HG02798 (cell line): ENCODE data around the gene AOPEP.

Experiments used
- ATAC-seq: cut with Tn5 transposase; IDR thresholded peaks from one replicate; pipeline ENCODE4 v1.9.1; 2021; ENCODE audit warnings: mild to moderate bottlenecking; ENCODE audit not compliant: unreplicated experiment, poor library complexity

The AOPEP gene

DNA sequence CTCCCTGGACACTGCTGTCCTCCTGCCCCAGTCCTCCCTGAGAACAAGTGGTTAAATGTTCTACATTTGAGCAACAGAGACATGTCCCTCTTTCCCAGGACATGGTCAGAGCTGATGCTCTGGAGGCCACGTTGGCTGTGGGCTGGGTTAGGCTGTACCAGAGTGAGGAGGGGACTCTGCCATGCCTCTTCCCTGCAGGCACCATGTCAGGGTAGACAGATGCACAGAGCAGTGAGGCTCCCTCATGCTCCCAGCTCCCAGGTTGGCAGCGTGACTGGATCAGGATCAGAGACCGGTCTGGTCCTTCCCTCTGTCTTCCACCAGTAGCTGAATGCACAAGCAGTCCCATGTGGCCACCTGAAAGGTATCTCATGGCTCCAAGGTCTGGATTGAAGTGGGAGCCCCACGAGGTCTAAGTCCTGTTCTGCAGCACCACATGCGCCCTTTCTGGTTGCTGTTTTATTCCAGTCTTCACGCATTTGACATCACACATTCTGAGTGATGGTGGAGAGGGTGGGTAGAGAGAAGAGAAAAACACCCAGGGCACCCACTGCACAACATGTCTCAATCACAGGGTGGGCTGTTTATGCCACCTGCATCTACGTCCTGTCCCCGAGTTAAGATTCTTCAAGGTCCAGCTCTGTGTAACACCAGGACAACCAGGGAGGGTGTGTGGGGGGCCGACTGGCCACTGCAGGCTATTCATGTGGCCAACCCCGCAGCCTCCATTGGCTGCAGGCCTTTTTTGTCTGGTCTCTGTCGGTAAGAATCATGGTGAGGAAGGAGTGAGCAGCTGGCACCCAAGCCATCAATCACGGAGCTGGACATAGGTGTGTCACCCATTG, 386.2 kb downstream of the AOPEP start:
- ATAC-seq = no peak

DNA sequence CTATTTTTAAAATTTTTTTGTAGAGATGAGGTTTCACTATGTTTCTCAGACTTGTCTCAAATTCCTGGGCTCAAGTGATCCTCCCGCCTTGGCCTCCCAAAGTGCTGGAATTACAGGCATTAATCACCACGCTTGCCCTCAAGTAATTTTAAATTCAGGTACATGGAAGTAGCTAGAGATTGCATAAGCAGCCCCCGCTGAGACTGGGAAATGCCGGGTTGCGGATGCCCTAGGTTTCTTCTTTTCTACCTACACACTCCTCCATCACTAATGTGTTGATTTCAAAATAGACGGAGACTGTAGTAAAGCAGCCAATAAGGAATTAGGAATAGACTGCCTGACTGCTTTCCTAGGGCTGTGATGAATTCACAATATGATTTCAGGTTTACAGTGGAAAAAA, 388.6 kb downstream of the AOPEP start:
- no peak for ATAC-seq

DNA sequence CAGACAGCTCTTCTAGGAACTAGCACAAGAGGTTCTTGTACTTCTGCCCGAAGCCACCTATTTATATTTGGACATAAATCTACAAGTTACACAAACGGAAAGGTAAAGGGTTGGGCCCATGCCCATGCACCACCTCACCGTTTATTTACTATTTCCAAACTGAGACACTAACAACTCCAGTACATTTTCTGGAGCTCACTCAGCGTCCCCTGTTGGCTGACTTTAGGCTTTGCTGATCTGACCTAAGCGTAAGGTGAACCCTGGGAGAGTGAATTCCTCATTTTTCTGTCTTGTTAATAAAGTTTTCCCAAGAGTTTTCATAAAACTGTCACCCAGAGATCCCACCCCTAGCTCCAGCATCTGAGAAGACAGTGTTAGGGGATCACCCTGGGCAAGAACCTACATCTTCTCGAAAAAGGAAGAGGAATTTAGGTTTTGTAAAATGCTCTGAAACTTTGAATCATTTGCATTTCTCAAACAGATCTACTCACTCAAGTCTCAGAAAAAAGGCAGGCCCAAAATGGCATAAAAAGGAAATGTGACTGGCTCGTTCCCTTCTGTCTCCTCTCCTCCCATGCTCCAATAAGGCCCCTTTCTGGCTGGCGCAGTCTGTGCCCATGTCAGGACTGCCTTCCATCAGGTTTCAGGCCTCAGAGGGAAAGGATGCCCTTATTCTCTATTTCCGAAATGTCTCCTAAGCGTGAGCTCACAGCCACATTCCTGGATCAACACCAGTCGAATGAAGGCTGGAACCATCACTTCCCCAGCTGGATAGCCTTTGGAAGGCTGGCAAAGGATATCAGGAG, 389.7 kb downstream of the AOPEP start:
- ATAC-seq = no peak

DNA sequence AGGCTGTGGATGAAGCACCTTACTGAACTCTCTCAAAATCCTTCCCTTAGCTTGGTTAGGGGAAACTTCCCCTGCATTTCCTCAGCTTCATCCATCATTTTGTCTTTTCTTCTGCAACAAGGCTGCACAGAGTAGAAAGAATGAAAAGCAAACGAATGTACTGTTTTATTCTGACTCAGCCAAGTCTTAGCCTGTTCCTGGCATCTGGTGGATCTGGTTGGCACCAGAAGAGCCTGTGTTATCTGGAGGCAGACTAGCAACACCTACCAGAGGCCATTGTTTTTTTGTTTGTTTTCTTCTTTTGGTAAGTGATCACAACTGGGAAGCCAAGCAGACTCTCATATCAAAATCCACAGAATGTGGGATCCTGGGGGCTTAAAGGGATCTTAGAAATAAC, 390.3 kb downstream of the AOPEP start:
- ATAC-seq = no peak

DNA sequence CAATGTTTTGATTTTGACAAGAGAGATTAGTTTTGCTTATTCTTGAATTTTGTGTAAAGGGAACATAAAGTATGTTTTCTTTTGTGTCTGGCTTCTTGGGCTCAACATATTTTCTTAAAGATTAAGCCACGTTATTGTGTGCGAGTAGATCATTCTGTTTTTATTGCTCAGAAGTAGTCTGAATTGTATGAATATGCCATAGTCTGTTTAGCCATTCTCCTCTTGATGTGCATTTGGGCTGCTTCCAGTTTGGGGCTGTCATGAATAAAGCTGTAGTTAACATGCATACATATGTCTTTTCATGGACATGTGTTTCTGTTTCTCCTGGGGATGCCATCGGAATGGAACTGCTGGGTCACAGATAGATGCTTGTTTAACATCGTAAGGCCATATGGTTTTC, 392.1 kb downstream of the AOPEP start:
- no peak for ATAC-seq

DNA sequence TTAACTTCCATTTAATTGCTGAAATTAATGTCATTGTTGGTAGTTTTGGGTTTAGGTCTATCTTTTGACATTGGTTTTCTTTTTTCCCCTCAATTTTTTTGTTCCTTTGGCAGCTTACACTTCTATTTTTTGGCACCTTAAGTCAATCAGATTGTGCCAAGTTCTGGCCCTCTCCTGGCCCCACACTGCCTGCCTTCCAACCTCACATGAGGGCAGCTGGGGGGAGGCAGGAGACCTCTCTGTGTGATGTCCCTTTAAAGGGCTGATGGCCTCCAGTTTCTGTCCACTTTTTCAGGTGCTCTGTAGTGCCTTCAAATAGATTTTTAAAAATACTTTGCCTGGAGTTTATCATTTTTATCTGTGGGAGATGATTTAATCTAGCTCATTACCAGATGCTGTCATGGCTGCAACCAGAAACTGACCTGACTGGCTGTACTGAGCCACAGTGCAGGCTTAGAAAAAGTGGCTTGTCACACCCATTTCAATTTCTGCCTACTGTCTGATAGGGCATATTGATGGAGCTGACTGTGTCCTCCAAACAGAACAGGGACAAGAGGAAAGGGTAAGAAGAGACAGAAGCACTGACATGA, 394.4 kb downstream of the AOPEP start:
- no peak for ATAC-seq

DNA sequence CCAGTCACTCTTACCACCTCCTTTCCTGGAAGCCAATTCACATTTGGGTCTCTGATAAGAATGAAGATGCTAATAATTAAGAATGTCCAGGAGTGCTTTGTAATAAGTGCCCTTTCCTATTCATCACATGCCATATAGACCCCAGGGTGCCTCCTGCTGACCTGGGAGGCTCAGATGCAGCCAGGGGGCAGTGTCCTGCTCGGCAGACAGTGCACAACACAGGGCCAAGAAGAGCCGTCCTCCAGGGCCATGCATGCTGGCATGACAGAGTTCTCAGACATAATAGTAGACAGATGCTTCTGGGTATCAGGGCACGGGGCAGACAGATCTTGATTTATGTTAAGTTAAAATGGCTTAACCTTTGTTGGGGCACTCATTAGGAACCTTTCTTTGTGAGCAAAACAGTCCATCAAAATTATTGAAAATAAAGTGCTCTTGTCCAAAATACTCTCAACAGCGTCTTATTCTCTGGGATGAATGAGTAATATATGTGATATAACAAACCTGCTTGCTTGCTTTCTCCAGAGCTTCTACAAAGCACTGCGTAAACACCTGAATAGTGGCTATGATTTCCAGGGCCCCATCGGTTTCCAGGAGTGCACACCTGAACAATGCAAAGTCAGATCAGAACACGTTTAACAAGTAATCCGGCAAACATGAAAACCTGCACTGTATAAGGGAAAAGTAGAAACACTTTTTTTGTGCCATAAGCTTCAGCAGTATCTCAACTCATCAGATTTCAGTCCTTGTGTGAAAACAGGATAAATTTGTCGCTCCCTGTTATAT, 398.3 kb downstream of the AOPEP start:
- ATAC-seq = no peak

DNA sequence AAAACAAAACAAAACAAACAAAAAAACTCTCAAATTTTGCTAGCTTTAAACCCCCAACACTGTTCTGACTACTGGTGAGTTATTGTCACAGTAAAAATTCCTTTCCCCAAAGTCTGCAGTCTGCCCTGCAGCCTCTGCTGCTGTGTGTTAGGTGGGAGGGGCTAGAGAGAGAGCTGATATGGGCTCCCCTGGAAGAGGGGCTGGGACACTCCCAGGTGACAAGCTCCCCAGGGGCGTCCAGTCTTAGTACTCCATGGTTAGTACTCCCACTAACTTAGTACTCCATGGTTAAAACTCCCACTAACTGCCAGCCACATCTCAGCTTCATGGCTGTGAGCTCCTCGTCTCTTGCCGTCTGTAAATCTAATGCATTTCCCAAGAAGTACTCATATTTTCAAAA, 399.2 kb downstream of the AOPEP start:
- no peak for ATAC-seq

DNA sequence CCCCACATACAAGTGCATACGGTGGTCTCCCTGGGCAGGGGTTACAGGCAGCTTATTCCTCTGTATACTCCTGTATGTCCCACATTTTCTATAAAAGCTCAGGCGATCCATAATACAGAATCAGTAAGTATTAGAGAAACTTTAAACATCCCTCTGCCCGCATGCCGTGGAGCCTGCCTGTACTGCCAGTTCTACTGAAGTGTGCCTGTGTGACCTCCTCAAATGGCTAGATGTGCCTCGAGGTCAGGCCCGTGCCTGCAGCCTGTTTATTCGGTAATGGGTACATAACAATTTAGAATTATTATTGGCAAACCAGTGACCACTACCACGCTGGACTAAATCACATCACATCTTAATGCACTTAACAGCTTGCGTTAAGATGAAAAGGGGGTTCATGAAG, 400.2 kb downstream of the AOPEP start:
- ATAC-seq = no peak

DNA sequence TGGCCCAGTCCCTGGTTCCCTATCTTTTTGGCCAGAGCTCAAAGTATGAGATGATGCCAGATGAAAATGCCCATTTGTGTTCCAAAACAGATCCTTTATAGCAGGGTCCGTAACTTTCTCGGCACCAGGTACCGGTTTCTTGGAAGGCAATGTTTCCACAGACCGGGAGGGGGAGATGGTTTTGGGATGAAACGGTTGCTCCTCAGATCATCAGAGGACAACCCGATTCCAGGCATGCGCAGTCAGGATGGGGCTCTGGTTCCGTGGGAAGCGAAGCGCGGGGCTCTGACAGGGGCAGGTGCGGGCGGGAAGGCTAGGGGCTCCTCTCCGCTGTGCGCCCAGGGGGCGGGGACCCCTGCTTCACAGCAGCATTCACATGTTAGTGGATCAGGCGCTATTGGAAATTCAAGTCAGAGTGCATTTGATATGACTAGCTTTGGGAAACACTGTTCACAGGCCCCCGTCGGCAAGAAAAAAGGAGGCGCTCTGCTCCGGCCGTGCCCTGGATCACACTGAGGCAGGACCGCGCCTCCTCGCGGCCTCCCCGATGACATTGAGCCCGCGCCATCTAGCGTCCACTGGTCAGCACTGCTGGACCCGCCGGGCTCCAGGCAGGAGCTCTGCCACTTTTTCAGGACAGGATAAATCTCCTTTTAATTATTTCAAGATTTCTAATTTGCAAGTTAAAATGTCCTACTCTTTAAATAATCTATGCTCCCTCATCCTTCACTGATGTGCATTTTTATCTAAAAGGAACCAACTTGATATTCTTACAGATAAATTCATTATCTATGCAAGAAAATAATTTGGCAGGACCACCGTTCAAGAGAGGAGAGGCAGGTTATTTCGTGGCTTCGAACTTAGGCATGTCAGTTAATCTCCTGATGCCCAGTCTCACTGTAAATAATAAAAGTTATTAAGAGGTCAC, 401.0 kb downstream of the AOPEP start:
- peak; percentile 69 for ATAC-seq

DNA sequence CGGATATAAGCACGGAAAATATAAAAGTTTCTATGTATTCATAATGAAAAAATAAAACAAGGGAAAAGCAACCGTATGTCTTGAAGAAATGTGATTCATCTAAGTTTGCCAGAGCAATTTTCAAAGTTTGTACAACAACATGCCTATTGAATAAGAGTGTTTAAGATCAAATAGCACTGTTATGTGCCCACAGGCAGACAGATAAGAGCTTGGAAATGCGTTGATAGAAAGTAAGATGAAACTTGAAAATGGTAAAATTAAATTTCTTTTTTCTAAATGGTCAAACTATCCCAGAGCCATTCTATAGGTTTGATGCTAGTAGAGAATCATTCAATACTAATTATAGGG, 401.7 kb downstream of the AOPEP start:
- no peak for ATAC-seq

DNA sequence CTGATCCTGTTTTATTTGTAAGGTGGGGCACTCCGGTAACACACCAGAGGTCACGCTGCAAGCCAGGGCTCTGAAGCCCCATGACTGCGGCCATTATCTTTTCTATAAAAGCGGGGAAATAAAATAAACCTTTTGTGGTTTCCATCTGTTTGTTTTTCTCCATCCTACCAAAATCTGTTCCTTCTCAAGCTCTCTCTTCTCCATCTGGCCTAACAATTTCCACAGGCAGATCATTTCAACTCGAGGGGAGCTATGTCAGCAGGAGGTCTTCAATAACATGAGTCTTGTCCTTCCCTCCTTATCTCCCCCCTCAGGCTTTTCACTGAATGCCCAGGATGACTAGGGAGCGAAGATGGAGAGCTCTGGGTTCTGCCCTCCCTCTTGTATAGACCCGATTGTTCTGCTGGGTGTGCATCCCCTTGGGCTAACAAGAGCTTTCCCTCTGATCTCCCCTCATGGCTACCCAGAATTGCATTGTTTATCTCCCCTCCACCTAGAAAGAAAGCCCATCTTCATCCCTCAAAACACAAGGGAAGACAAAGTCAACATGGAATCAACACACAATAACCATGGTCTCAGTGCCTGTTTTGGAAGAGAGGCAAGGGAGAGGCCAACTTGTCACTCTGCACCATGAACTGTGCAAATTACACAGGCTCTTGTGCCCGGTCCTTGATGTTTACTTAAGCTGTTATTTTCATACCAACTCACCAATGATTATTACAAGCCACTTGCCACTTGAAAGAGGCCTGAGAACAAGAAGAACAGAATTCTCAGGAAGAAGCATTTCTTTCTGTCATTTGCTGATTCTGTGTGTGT, 403.2 kb downstream of the AOPEP start:
- no peak for ATAC-seq

DNA sequence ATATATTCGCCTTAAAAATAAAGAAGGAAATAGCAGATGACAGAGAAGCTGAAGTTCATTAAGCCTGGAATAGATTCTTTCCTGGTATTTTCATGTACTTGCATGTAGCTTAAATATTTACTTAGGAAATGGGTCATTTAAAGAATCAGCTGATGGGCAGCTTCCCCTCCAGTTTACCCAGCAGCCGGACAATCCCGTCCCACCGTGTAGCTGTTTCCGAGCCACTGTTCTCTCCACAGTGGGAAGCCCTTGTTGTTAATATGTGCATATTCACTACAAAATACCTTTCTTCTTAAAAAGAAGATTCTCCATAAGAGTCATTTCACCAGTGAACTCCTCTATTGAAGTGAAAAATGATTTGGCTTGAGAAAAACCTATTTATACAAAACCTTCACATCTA, 404.0 kb downstream of the AOPEP start:
- ATAC-seq = no peak

DNA sequence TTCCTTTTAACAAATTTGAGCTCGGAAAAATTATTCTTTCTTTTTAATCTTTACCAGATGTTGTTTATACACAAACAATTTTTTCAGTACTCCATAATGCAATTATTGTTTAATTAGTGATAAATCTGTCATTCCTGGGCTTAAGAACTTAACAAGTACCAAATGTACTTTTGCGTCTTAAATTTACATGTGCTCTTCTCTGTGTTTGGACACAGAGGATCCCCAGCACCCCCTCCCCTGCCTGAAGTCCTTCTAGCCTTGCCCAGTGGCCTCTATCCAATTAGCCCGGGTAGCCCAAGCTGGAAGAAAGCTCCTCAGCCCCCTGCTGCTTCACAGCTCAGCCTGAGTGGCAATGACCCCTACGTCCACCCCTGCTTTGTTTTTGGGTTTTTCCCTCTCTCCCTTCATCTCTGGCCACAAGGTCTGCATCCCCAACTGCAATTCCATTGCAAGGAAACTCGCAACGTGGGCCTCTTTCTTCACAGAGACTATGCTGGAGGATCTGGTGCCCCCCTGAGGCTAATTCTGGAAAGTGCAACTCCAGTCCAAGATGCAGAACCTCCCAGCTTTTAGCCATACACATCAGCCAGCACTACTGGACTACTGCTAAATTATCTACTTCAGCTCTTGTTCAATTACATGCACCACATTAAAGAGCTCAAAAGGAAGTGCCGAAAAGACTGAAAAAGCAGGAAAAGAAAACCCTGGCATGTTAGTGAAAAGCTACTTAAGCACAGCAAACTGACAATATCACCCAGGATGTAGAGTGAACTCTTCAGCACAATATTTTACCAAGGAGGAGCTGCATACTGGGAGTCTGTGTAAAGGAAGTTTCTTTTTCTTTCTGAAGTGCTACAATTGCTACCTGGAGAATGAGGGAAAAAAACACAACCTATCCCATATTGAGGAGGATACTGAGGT, 404.8 kb downstream of the AOPEP start:
- peak; percentile 46 for ATAC-seq

DNA sequence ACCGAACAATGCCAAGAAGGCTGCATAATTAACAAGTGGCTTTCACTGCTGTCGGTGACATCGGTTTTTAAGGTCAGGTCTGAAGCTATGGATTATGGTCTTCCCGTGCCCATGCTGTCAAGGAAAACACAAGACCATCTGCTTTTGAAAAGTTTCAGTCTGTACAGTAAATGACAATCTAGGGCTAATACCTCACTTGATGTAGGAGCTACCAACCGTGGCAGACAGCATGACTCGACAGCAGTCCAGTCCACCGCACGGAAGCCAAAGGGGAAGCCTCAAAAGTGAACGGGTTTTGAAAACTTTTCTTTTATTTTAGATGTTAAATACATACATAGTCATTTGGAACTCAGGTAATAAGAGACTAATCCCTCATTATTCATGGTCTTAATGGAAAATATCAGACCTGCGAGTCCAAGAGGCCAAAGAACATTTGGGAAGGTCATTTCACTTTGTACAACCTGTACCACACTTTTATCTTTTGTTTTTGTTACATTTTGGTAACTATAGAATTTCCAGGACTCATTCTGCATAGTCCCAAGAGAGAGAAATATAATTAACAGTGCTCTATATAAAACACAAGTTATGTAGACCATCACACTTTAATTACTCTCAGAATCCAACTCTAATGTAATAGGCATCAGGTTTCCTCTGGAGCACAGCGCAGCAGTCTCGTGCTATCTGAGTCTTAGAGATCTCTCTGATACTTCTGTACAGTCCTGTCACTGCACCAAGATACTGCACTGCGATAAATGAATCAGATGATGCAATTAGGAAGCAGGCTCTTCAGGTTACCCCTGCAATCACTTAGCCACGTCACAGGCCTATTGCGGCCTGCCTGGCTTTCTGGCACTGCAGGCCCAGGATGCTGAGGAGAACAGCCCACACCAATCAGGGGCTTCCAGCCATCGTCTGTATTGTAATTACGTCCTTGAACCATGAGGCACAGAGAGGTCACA, 406.1 kb downstream of the AOPEP start:
- no peak for ATAC-seq

DNA sequence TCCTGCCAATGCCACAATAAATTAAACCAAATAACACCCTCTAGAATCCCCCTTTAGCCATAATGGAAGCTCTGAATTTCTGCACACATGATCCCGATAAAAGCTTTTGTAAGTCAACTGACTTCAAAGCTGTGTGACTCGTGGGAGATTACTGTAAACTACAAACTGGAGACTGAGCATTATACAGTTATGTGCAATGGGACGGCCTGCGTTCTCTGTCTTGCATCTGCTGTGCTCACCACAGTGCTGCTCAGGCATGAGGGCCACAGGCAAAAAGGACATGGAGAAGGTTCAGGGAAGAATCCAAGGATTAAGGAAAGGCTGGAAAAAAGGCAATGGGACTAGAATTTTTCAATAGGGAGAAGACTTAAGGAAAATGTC, 406.8 kb downstream of the AOPEP start:
- ATAC-seq = no peak

DNA sequence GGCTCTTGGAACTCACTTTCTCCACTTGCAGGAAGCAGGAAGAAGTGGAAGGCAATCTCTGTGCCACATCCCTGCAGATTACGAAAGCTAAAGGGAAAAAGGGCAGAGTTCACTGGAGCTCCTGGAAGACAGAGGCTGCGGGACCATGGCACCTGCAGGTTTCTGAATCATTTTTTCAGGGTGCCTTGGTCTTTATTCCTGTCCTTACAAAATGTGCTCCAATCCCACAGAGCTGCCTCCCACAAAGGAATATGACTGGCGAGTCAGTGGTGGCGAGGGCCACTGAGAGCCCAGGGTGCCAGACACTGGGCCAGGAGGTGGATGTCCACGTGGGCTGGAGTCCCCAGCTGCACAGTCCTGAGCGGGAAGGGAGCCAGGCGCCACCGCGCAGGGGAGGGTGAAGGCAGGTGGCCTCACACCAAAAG, 408.0 kb downstream of the AOPEP start:
- no peak for ATAC-seq
